ENCODE results near the gene PIAS3. TPM values are rescaled to one million over a fixed set of nuclear protein-coding genes. Genes with fewer than 3 reads are reported as not detected.

PIAS3 gene
- polyA plus RNA-seq, 3 donors: 7.2 to 25.9 (median 8.8) TPM

DNA sequence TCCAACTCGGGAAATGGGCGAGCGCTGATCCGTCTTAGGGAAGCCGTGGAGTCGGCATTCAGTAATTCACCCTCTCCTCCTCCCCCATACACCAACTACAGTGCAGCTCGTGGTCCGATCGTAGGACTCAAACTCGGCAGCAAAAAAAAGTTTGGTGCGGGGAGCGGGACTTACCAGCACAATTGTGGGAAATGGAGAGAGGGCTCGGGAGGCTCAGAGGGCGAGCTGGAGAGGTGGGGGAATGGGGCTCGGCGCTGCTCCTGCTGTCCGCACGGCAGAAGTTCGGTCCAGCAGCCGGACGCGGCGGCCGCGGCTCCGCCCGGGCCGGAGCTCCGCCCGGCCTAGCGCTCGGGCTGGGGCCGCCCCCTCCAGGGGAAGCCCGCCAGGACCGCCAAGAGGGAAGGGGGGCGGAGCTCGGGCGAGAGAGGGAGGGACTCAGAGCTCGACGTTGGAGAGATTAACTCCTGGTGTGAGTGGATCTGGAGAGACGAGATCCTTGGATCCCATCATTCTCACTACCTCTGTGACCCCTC, 676 bp upstream of the PIAS3 start:
- peaks cover 23 to 27% of the 10 kb centered on the region in 2 donors for H3K36me3 Mint-ChIP-seq
- H3K27ac Mint-ChIP-seq: peak overlapping the region; percentile 87 to 95 (median 93)
- TF ChIP-seq CTCF (IDR thresholded peaks at IDR 0.05): peak; percentile 9
- H2AFZ ChIP-seq (ENCODE audit: insufficient read depth, low read depth, low read length, poor library complexity, severe bottlenecking): peak overlapping the region; percentile 95
- peak; percentile 56 to 67 (median 65) for DNase-seq
- H3K4me1 Mint-ChIP-seq: peaks cover 14% of the 10 kb centered on the region
- 0% methylated on average over 23 of the region's 41 CpGs for WGBS (ENCODE audit: insufficient coverage)
- peaks cover 7% of the 10 kb centered on the region for H3K79me2 ChIP-seq (ENCODE audit: insufficient read depth, low read length)
- peaks cover 0 to 1% (median 0%) of the 10 kb centered on the region in 7 donors for H3K9me3 Mint-ChIP-seq
- peaks cover 13 to 18% of the 10 kb centered on the region in 2 donors for H3K4me1 ChIP-seq (ENCODE audit: control insufficient read depth in 1 of 2, insufficient read depth in 2 of 2, low read length in 2 of 2)
- H3K27me3 ChIP-seq (ENCODE audit: control insufficient read depth in 2 of 2, insufficient read depth in 2 of 2, low read length in 2 of 2): no peaks in the 10 kb centered on the region
- peak overlapping the region; percentile 77 for H3K9ac ChIP-seq (ENCODE audit: insufficient read depth, low read length, poor library complexity, severe bottlenecking)
- intact Hi-C loops (cut with micrococcal nuclease): loop anchor here in 1 of 2 donors (5.0 to 10.0 kb wide), 2 partner anchors 58 to 105 kb away; partner anchors contain the start of genes ANKRD34A, PEX11B and POLR3GL
- H3K4me3 Mint-ChIP-seq: peak overlapping the region; percentile 97 to 98
- H3K9me3 ChIP-seq (replicated peaks in 1 of 2; ENCODE audit: control insufficient read depth in 1 of 2, insufficient read depth in 1 of 2, low read length in 2 of 2): no peaks in the 10 kb centered on the region
- H3K4me3 ChIP-seq (replicated peaks in 1 of 3; ENCODE audit: low read depth in 2 of 3, low read length in 3 of 3): peak overlapping the region; percentile 94 to 99 (median 99)
- H4K20me1 ChIP-seq (ENCODE audit: insufficient read depth, low read length): no peaks in the 10 kb centered on the region
- H3K27ac ChIP-seq (ENCODE audit: low read depth in 1 of 2, low read length in 2 of 2): peak overlapping the region; percentile 70 to 85
- peaks cover 12 to 26% of the 10 kb centered on the region in 2 donors for H3K36me3 ChIP-seq (replicated peaks in 1 of 2; ENCODE audit: control insufficient read depth in 1 of 2, insufficient read depth in 2 of 2, low read length in 2 of 2)
- peaks cover 0 to 4% (median 2%) of the 10 kb centered on the region in 3 donors for H3K27me3 Mint-ChIP-seq (ENCODE audit: low read depth in 3 of 3)
- H3K4me2 ChIP-seq (replicated peaks; ENCODE audit: extremely low read depth, low read length, poor library complexity, severe bottlenecking): peak overlapping the region; percentile 97

- under 1% methylated on average over 17 of the region's 35 CpGs for WGBS (ENCODE audit: insufficient coverage)
- Histone ChIP-seq H2AFZ (ENCODE audit: insufficient read depth, low read depth, low read length, poor library complexity, severe bottlenecking) (peak overlapping the region; percentile 95), H3K79me2 (ENCODE audit: insufficient read depth, low read length) (peaks cover 7% of the 10 kb centered on the region), H3K27me3 (ENCODE audit: control insufficient read depth in 2 of 2, insufficient read depth in 2 of 2, low read length in 2 of 2) (no peaks in the 10 kb centered on the region), H3K4me1 (ENCODE audit: control insufficient read depth in 1 of 2, insufficient read depth in 2 of 2, low read length in 2 of 2) (peaks cover 13 to 18% of the 10 kb centered on the region in 2 donors), H3K9ac (ENCODE audit: insufficient read depth, low read length, poor library complexity, severe bottlenecking) (peak overlapping the region; percentile 77), H3K9me3 (replicated peaks in 1 of 2; ENCODE audit: control insufficient read depth in 1 of 2, insufficient read depth in 1 of 2, low read length in 2 of 2) (no peaks in the 10 kb centered on the region), H3K36me3 (replicated peaks in 1 of 2; ENCODE audit: control insufficient read depth in 1 of 2, insufficient read depth in 2 of 2, low read length in 2 of 2) (peaks cover 23 to 38% of the 10 kb centered on the region in 2 donors), H3K4me3 (replicated peaks in 1 of 3; ENCODE audit: low read depth in 2 of 3, low read length in 3 of 3) (peak overlapping the region; percentile 94 to 99 (median 99)), H3K27ac (ENCODE audit: low read depth in 1 of 2, low read length in 2 of 2) (peak overlapping the region; percentile 70 to 85), H4K20me1 (ENCODE audit: insufficient read depth, low read length) (no peaks in the 10 kb centered on the region), H3K4me2 (replicated peaks; ENCODE audit: extremely low read depth, low read length, poor library complexity, severe bottlenecking) (peak overlapping the region; percentile 97)
- H3K9me3 Mint-ChIP-seq: peaks cover 0 to 1% (median 0%) of the 10 kb centered on the region in 7 donors
- intact Hi-C loops (cut with micrococcal nuclease): loop anchor here in 1 of 2 donors (5.0 kb wide), 1 partner anchor 59 kb away; the partner anchor contains the start of gene PEX11B
- peaks cover 33 to 39% of the 10 kb centered on the region in 2 donors for H3K36me3 Mint-ChIP-seq
- no peak for TF ChIP-seq CTCF (IDR thresholded peaks at IDR 0.05)
- H3K27me3 Mint-ChIP-seq (ENCODE audit: low read depth in 3 of 3): peaks cover 0 to 2% (median 0%) of the 10 kb centered on the region in 3 donors
- H3K4me1 Mint-ChIP-seq: peaks cover 14% of the 10 kb centered on the region
- peak in 1 of 3 donors; percentile 14 for DNase-seq
- peak overlapping the region; percentile 97 to 98 for H3K4me3 Mint-ChIP-seq
- peak overlapping the region in 5 of 7 donors; percentile 17 to 93 (median 86) for H3K27ac Mint-ChIP-seq
These were observed 512 bp downstream of the PIAS3 start for GRCh38 chr1:145858238-145858900.

All from CD14-positive monocyte (primary cell).